MM.1S (cell line): Measurements from ENCODE around the gene WIPF2.
A peak's percentile ranks its signal among the peaks of the same experiment; 100 is the strongest.

Experiments used
- EZH2 ChIP-seq: fragments of 300-600 bp; sonication (generic); optimal IDR thresholded peaks from 2 replicates; pipeline ENCODE3; 2017; ENCODE audit warnings: low read depth, mild to moderate bottlenecking, antibody characterized with exemption, low read length, mixed read lengths
- TF ChIP-seq, protein P1 (sequence below): fragments of 300-600 bp; sonication (generic); IDR thresholded peaks from 2 replicates; pipeline ENCODE4 v1.5.1; 2016; ENCODE audit warnings: antibody characterized with exemption, low read length, mixed read lengths

DNA sequence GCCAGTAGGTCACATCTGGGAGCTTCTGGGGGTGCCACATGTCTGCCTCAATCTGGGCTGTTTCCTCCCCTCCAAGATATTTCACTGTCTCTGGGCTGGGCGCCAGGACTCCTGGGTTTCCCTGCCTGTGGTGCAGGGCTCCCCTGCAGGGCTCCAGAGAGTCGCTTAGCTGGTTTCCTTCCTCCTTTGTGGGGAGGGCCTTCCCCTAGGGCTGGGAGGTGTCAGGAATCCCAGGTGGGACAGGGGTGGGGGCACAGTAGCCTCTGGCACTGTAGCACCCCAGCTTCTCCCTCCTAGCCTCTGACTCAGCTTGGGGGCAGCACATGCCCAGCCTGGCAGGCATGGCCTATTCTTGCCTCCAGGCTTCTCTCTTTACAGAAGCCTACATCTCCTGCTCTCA, 92.5 kb downstream of the WIPF2 start:
- TF ChIP-seq, protein P1, sequence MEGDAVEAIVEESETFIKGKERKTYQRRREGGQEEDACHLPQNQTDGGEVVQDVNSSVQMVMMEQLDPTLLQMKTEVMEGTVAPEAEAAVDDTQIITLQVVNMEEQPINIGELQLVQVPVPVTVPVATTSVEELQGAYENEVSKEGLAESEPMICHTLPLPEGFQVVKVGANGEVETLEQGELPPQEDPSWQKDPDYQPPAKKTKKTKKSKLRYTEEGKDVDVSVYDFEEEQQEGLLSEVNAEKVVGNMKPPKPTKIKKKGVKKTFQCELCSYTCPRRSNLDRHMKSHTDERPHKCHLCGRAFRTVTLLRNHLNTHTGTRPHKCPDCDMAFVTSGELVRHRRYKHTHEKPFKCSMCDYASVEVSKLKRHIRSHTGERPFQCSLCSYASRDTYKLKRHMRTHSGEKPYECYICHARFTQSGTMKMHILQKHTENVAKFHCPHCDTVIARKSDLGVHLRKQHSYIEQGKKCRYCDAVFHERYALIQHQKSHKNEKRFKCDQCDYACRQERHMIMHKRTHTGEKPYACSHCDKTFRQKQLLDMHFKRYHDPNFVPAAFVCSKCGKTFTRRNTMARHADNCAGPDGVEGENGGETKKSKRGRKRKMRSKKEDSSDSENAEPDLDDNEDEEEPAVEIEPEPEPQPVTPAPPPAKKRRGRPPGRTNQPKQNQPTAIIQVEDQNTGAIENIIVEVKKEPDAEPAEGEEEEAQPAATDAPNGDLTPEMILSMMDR: peak; percentile 7; the same call in 1 of the 2 replicates
- TF ChIP-seq EZH2: no peak
